Right lobe of liver (tissue), 4 donors: ENCODE measurements around the gene RALY.

Experiments
- CTCF ChIP-seq, 4 donors: fragments of 200-600 bp in 3 of 4; fragments of 450-650 bp in 1 of 4; IDR thresholded peaks; one replicate each; pipeline versions ENCODE4 v1.5.1 to v1.8.0; 2016 to 2022; ENCODE audit warnings: antibody characterized with exemption in 4 of 4, mild to moderate bottlenecking in 2 of 4
- POLR2A ChIP-seq: fragments of 450-650 bp; IDR thresholded peaks from one replicate; pipeline ENCODE4 v1.6.1; 2017; ENCODE audit warnings: antibody characterized with exemption, mild to moderate bottlenecking
- donor health status: DM: no; HTN: no; CAD: no.
- donor health status: DM: no; HTN: no; CAD: no.
- donor health status: DM: no; HTN: yes; CAD: no.

- TF ChIP-seq CTCF (IDR thresholded peaks at IDR 0.05) (no peak), POLR2A (no peak)
These were observed 110.3 kb downstream of the RALY start for GRCh38 chr20:34104059-34104458.
